Adrenal gland (tissue), 12 donors: ENCODE data around the gene UBAC1. TPM values are rescaled to one million over a fixed set of nuclear protein-coding genes. Genes with fewer than 3 reads are reported as not detected.

Experiments
- DNase-seq, 7 donors: peaks; one replicate each; pipeline ENCODE4 v3.0.0-alpha.2; 2019 to 2020
- H3K27ac ChIP-seq, 5 donors: fragments of 200-600 bp; sonication (generic) in 4 of 5; 1 replicate in 3 of 5; 2 replicates in 2 of 5; pipeline versions ENCODE4 v1.5.1 to v1.8.0; 2016 to 2020; ENCODE audit warnings: mild to moderate bottlenecking in 1 of 5
- H3K27me3 ChIP-seq: fragments of 200-600 bp; 2 replicates; pipeline ENCODE4 v1.8.0; 2021
- H3K36me3 ChIP-seq, 2 donors: fragments of 200-600 bp; replicated peaks in 1 of 2; 1 replicate in 1 of 2; 2 replicates in 1 of 2; pipeline versions ENCODE4 v1.5.1 to v1.8.0; 2018 to 2022
- H3K4me1 ChIP-seq, 2 donors: fragments of 200-600 bp; replicated peaks in 1 of 2; 1 replicate in 1 of 2; 2 replicates in 1 of 2; pipeline versions ENCODE4 v1.5.1 to v1.8.0; 2018 to 2021
- H3K4me3 ChIP-seq, 4 donors: fragments of 200-600 bp; sonication (generic) in 3 of 4; one replicate each; pipeline ENCODE4 v1.5.1; 2016 to 2018
- H3K9me3 ChIP-seq, 3 donors: fragments of 200-600 bp; sonication (generic) in 1 of 3; replicated peaks in 1 of 3; 1 replicate in 2 of 3; 2 replicates in 1 of 3; pipeline versions ENCODE4 v1.5.1 to v1.8.0; 2016 to 2021
- CTCF ChIP-seq, 6 experiments: fragments of 450-650 bp in 4 of 6; fragments of 200-600 bp in 2 of 6; sonication (generic) in 1 of 6; IDR thresholded peaks; 1 replicate in 5 of 6; 2 replicates in 1 of 6; pipeline versions ENCODE4 v1.5.1 to v1.8.0; 2016 to 2021; ENCODE audit warnings: antibody characterized with exemption in 6 of 6, mild to moderate bottlenecking in 2 of 6, moderate library complexity in 1 of 6
- POLR2A ChIP-seq, 2 donors: fragments of 450-650 bp; IDR thresholded peaks; one replicate each; pipeline ENCODE4 v1.6.1; 2017; ENCODE audit warnings: antibody characterized with exemption in 2 of 2, mild to moderate bottlenecking in 2 of 2, moderate library complexity in 1 of 2
- WGBS, 4 donors: extraction: QIAGEN DNeasy Blood & Tissue Kit in 2 of 4; methylation state at CpG; one replicate each; pipeline versions ENCODE4 v1.1.5 to v1.1.7; 2013 to 2017; 5-methylcytosine and 5-hydroxymethylcytosine counted together
- intact Hi-C, 2 donors: fragments of 100-400 bp; cut with DNase I; formaldehyde crosslinking; loops; one replicate each; pipeline versions ENCODE4 v1.14.1 to v1.15.0; 2022 to 2023
- polyA plus RNA-seq, 3 donors: library from polyadenylated mRNA; stranded (reverse); fragments of 200-250 nt in 2 of 3; fragments of 350-450 nt in 1 of 3; fragmentation: Illumina TruSeq in 1 of 3; extraction: RNeasy Lipid Tissue Mini Kit (QIAGEN cat#74804) in 1 of 3; gene quantifications; one replicate each; pipeline ENCODE4 v1.2.3, GENCODE V29; 2013 to 2014
- total RNA-seq, 9 donors: library from RNA; depleted of rRNA in 4 of 9; stranded (reverse); fragments of >200 nt in 4 of 9; fragments of 120-200 nt in 1 of 9; fragmentation: NEBNext Ultra II Directional in 1 of 9; extraction: Animal tissue kit (Norgen Biotek cat#: 25700) in 1 of 9; gene quantifications; one replicate each; pipeline versions ENCODE4 v1.1.0 to v1.2.4, GENCODE V29; 2013 to 2023
- donor health status: healthy with polysubstance abuse.
- donor health status: Bipolar disorder and iron deficiency.
- donor health status: DM: yes; HTN: yes; CAD: no.
- donor health status: DM: no; HTN: no; CAD: no.
- donor health status: DM: no; HTN: no; CAD: no.
- donor health status: DM: yes; HTN: yes; CAD: no.

Gene UBAC1
- total and polyA plus RNA-seq, 12 donors: 20.2 to 63.3 (median 37.9) TPM

GRCh38 chr9:135990468-135991429, 29.6 kb upstream of the UBAC1 start:
- no peaks in the 10 kb centered on the region for H3K36me3 ChIP-seq
- H3K4me1 ChIP-seq: peaks cover 18 to 37% of the 10 kb centered on the region in 2 donors
- DNase-seq: peak in 6 of 7 donors; percentile 43 to 88 (median 76)
- H3K9me3 ChIP-seq: no peaks in the 10 kb centered on the region
- TF ChIP-seq CTCF (IDR thresholded peaks at IDR 0.05) (no peak), POLR2A (IDR thresholded peaks at IDR 0.05) (no peak)
- H3K27me3 ChIP-seq: no peaks in the 10 kb centered on the region
- no peak overlapping the region for H3K4me3 ChIP-seq
- peak overlapping the region in 2 of 5 donors; percentile 43 to 47 for H3K27ac ChIP-seq
- WGBS, 4 donors: 27 to 78% (median 34%) methylated on average over 5 to 20 of the region's 21 CpGs
- intact Hi-C loops: no loop called here

GRCh38 chr9:135989722-135990467, 28.7 kb upstream of the UBAC1 start:
- no peaks in the 10 kb centered on the region for H3K9me3 ChIP-seq
- DNase-seq: peak in 1 of 7 donors; percentile 44
- peak overlapping the region in 1 of 5 donors; percentile 0 for H3K27ac ChIP-seq
- intact Hi-C loops: no loop called here
- H3K4me1 ChIP-seq: peaks cover 18 to 37% of the 10 kb centered on the region in 2 donors
- TF ChIP-seq CTCF (IDR thresholded peaks at IDR 0.05) (no peak), POLR2A (IDR thresholded peaks at IDR 0.05) (no peak)
- H3K36me3 ChIP-seq: no peaks in the 10 kb centered on the region
- 42 to 54% (median 49%) methylated on average over 7 to 36 of the region's 36 CpGs for WGBS, 4 donors
- H3K27me3 ChIP-seq: no peaks in the 10 kb centered on the region
- no peak overlapping the region for H3K4me3 ChIP-seq

GRCh38 chr9:135989157-135989556, 28.0 kb upstream of the UBAC1 start:
- Histone ChIP-seq H3K4me3 (no peak overlapping the region), H3K9me3 (no peaks in the 10 kb centered on the region), H3K27me3 (no peaks in the 10 kb centered on the region), H3K36me3 (no peaks in the 10 kb centered on the region), H3K4me1 (peaks cover 18 to 32% of the 10 kb centered on the region in 2 donors), H3K27ac (no peak overlapping the region)
- WGBS, 4 donors: 84 to 94% (median 89%) methylated on average over 4 to 8 of the region's 8 CpGs; no CpG with 5 or more reads in 1 of the 4 donors
- no peak for TF ChIP-seq POLR2A (IDR thresholded peaks at IDR 0.05)
- TF ChIP-seq CTCF (IDR thresholded peaks at IDR 0.05): no peak
- intact Hi-C loops: no loop called here
- no peak for DNase-seq

GRCh38 chr9:135988493-135988892, 27.3 kb upstream of the UBAC1 start:
- 77 to 87% (median 84%) methylated on average over 10 to 17 of the region's 17 CpGs for WGBS, 4 donors

More at GRCh38 chr9:135988493-135988892, 27.3 kb upstream of the UBAC1 start:
- Histone ChIP-seq H3K27me3 (no peaks in the 10 kb centered on the region), H3K4me3 (no peak overlapping the region), H3K36me3 (no peaks in the 10 kb centered on the region), H3K9me3 (no peaks in the 10 kb centered on the region), H3K27ac (no peak overlapping the region), H3K4me1 (peaks cover 17 to 26% of the 10 kb centered on the region in 2 donors)
- no peak for TF ChIP-seq POLR2A (IDR thresholded peaks at IDR 0.05)
- no peak for TF ChIP-seq CTCF (IDR thresholded peaks at IDR 0.05)
- intact Hi-C loops: no loop called here
- no peak for DNase-seq
